Heart right ventricle (tissue), 16 donors: ENCODE results near the gene SLC1A7. TPM values are rescaled to one million over a fixed set of nuclear protein-coding genes. Genes with fewer than 3 reads are reported as not detected.
A peak's percentile ranks its signal among the peaks of the same experiment; 100 is the strongest.

Experiments
- ATAC-seq, 8 donors: fragments of 200-7000 bp; cut with Tn5 transposase; one replicate each; pipeline ENCODE4 v1.9.1; 2020; ENCODE audit warnings: mild to moderate bottlenecking in 8 of 8, moderate library complexity in 8 of 8, moderate number of reproducible peaks in 1 of 8
- DNase-seq, 2 donors: peaks; one replicate each; pipeline ENCODE4 v3.0.0-alpha.2; 2020
- H3K27ac ChIP-seq, 10 donors: fragments of 200-600 bp; sonication (generic) in 2 of 10; one replicate each; pipeline versions ENCODE4 v1.5.0 to v1.8.0; 2020 to 2022; ENCODE audit warnings: mild to moderate bottlenecking in 3 of 10
- H3K27me3 ChIP-seq, 7 donors: fragments of 200-600 bp; one replicate each; pipeline ENCODE4 v1.8.0; 2021 to 2022; ENCODE audit warnings: mild to moderate bottlenecking in 2 of 7
- H3K36me3 ChIP-seq, 9 donors: fragments of 200-600 bp; sonication (generic) in 1 of 9; one replicate each; pipeline versions ENCODE4 v1.5.0 to v1.8.0; 2020 to 2022; ENCODE audit warnings: mild to moderate bottlenecking in 2 of 9
- H3K4me1 ChIP-seq, 9 donors: fragments of 200-600 bp; sonication (generic) in 1 of 9; one replicate each; pipeline versions ENCODE4 v1.5.0 to v1.8.0; 2020 to 2022; ENCODE audit warnings: mild to moderate bottlenecking in 4 of 9
- H3K4me3 ChIP-seq, 10 donors: fragments of 200-600 bp; sonication (generic) in 2 of 10; one replicate each; pipeline versions ENCODE4 v1.5.0 to v1.8.0; 2020 to 2022; ENCODE audit warnings: mild to moderate bottlenecking in 7 of 10, moderate library complexity in 2 of 10
- H3K9me3 ChIP-seq, 11 donors: fragments of 200-600 bp in 10 of 11; sonication (generic) in 2 of 11; one replicate each; pipeline versions ENCODE4 v1.5.0 to v1.8.0; 2013 to 2022; ENCODE audit warnings: mild to moderate bottlenecking in 2 of 11, control low read depth in 1 of 11, moderate library complexity in 1 of 11
- WGBS, 2 donors: extraction: QIAGEN DNeasy Blood & Tissue Kit; methylation state at CpG; one replicate each; pipeline ENCODE4 v1.1.7; 2013; ENCODE audit warnings: inconsistent platforms in 1 of 2; 5-methylcytosine and 5-hydroxymethylcytosine counted together
- intact Hi-C, 10 donors: fragments of 100-400 bp; cut with DNase I; formaldehyde crosslinking; loops; one replicate each; pipeline versions ENCODE4 v1.11.1 to v1.14.2; 2022
- polyA plus RNA-seq, 2 donors: library from polyadenylated mRNA; stranded (reverse); fragments of 200-250 nt; gene quantifications; one replicate each; pipeline ENCODE4 v1.2.3, GENCODE V29; 2013
- total RNA-seq, 10 donors: library from RNA; stranded (reverse); fragmentation: NEBNext Ultra II Directional in 3 of 10; extraction: Animal tissue kit (Norgen Biotek cat#: 25700) in 3 of 10; gene quantifications; one replicate each; pipeline versions ENCODE4 v1.2.1 to v1.2.4, GENCODE V29; 2021 to 2023
- TF ChIP-seq, protein P1 (sequence below), 9 donors: fragments of 200-600 bp; sonication (generic) in 2 of 9; IDR thresholded peaks; one replicate each; pipeline versions ENCODE4 v1.5.0 to v1.8.0; 2021 to 2022; ENCODE audit warnings: antibody characterized with exemption in 9 of 9, mild to moderate bottlenecking in 5 of 9, moderate library complexity in 1 of 9
- donor health status: Arrhythmogenic right ventricular cardiomyopathy.
- donor health status: ischemic (EF 13 %, LVEDD 7.1; RV severe dilation, severe dysfunction).
- donor health status: healthy with polysubstance abuse.
- donor health status: DM: no; HTN: yes; CAD: no.
- donor health status: DM: no; HTN: no; CAD: no.
- donor health status: ischemic (EF 25% LVEDD 6.9; RV normal size, moderate dysfunction).
- donor health status: ischemic (EF 25% LVEDD 5.7; RV mildly dilated, moderate dysfunction).
- donor health status: healthy.
- donor health status: DM: yes; HTN: yes; CAD: no.
- donor health status: Ischemic cardiomyopathy.
- donor health status: ischemic (EF 35%, LVEDD 5.7; RV mildly dilated, moderate dysfunction).
- donor health status: nonischemic (EF 11% LVEDD 7.7; RV severe dilation, severe dysfunction).
- donor health status: DM: yes; HTN: yes; CAD: no.
- donor health status: PGD.
- donor health status: ischemic (EF 29% LVEDD 5.4; RV normal size, mild dysfunction).
- donor health status: nonischemic (EF 23%, LVEDD 6.1; RV moderate dilation, normal function).

SLC1A7 gene
- total and polyA plus RNA-seq, 12 donors: 0.04 to 2.0 (median 0.42) TPM

DNA sequence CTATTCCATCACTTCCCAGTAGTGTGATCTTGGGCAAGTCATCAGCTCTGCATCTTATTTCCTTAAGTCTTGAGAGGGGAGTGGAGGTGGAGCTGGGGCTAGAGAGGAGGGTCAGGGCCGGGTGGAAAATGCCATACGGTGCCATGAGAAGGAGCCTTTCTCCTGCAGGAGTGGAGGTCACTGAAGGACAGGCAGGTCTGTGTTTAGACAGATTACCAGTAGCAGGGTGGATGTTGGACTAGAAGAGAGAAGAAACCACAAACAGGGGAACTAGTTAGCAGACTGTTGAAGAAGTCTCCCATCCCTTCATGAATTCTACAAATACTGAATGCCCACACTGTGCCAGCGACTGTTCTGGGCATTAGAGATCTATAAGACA lies 40.3 kb upstream of the SLC1A7 start:
- peak overlapping the region in 4 of 10 donors; percentile 3 to 39 (median 34) for H3K27ac ChIP-seq
- 74 to 75% methylated on average over 3 of the region's 3 CpGs for WGBS, 2 donors
- intact Hi-C loops: loop anchor here in 7 of 10 donors (5.0 to 10.0 kb wide), 8 partner anchors 118 to 488 kb away; partner anchors contain the start of genes COA7 (in 3 of the 7), ECHDC2 (in 2 of the 7), PODN (in 2 of the 7) and SCP2 (in 2 of the 7)

DNA sequence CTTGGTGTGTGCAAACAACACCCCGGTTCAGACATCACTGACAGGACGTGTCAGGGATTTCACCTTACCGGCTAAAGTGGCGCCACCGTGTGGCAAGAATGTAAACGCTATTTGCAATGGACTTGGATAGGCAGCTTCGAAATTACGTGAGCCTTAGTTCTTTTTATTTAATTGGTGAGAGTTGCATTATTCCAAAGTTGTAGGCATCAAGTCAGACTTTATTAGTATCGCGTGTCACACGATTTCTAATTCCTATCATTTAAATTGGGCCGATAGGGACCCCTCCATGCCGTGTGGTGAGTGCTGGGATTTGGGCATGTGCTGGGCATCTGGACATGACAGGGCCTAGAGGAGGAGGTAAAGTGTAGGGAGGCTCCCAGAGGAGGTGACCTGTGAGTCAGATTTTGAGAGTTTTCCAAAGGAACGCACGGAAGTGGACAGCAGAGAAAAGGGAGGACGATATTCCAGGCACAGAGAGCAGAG lies 39.7 kb upstream of the SLC1A7 start:
- Histone ChIP-seq H3K36me3 (no peaks in the 10 kb centered on the region), H3K4me3 (no peak overlapping the region), H3K9me3 (peaks cover 0 to 4% (median 0%) of the 10 kb centered on the region in 11 donors), H3K4me1 (peaks cover 0 to 24% (median 4%) of the 10 kb centered on the region in 9 donors), H3K27ac (peak overlapping the region in 3 of 10 donors; percentile 3 to 36 (median 33)), H3K27me3 (no peaks in the 10 kb centered on the region)
- intact Hi-C loops: loop anchor here in 7 of 10 donors (5.0 to 10.0 kb wide), 8 partner anchors 117 to 487 kb away; partner anchors contain the start of genes COA7 (in 3 of the 7), ECHDC2 (in 2 of the 7), PODN (in 2 of the 7) and SCP2 (in 2 of the 7)
- TF ChIP-seq, protein P1, sequence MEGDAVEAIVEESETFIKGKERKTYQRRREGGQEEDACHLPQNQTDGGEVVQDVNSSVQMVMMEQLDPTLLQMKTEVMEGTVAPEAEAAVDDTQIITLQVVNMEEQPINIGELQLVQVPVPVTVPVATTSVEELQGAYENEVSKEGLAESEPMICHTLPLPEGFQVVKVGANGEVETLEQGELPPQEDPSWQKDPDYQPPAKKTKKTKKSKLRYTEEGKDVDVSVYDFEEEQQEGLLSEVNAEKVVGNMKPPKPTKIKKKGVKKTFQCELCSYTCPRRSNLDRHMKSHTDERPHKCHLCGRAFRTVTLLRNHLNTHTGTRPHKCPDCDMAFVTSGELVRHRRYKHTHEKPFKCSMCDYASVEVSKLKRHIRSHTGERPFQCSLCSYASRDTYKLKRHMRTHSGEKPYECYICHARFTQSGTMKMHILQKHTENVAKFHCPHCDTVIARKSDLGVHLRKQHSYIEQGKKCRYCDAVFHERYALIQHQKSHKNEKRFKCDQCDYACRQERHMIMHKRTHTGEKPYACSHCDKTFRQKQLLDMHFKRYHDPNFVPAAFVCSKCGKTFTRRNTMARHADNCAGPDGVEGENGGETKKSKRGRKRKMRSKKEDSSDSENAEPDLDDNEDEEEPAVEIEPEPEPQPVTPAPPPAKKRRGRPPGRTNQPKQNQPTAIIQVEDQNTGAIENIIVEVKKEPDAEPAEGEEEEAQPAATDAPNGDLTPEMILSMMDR (IDR thresholded peaks at IDR 0.05): peak; percentile 85 to 94 (median 91)
- 15 to 19% methylated on average over 16 of the region's 16 CpGs for WGBS, 2 donors
- peak; percentile 79 to 81 for DNase-seq
- peak in 7 of 8 donors; percentile 50 to 84 (median 73) for ATAC-seq

More for the DNA sequence above, 40.3 kb upstream of the SLC1A7 start:
- Histone ChIP-seq H3K4me3 (no peak overlapping the region), H3K36me3 (no peaks in the 10 kb centered on the region), H3K9me3 (peaks cover 0 to 4% (median 0%) of the 10 kb centered on the region in 11 donors), H3K4me1 (peaks cover 0 to 19% (median 4%) of the 10 kb centered on the region in 9 donors), H3K27me3 (peaks cover 0 to 2% (median 0%) of the 10 kb centered on the region in 7 donors)
- ATAC-seq (peak in 1 of 8 donors; percentile 4), DNase-seq (no peak)
- TF ChIP-seq, protein P1 (IDR thresholded peaks at IDR 0.05): no peak

DNA sequence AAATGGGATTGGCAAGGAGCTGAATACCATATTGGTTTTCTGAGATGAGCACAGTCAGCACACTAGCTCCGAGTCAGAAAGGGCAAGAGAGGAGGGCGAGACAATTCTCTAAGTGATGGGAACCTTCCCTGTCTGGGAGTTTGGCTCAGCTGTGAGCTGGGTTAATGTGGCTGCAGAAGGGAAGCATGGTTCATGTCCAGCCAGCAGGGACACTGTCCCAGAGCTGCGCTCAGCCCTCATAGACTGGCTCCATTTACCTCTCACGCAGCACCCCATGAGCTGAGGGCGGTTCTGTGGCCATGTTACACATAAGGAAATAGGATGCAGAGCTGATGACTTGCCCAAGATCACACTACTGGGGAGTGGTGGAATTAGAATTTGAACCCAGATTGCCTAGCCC lies 38.5 kb upstream of the SLC1A7 start:
- DNase-seq: no peak
- peaks cover 0 to 4% (median 0%) of the 10 kb centered on the region in 11 donors for H3K9me3 ChIP-seq
- ATAC-seq: no peak
- H3K4me1 ChIP-seq: peaks cover 0 to 36% (median 14%) of the 10 kb centered on the region in 9 donors
- no peaks in the 10 kb centered on the region for H3K27me3 ChIP-seq
- TF ChIP-seq, protein P1 (IDR thresholded peaks at IDR 0.05): no peak
- WGBS, 2 donors: 94 to 96% methylated on average over 5 of the region's 5 CpGs
- intact Hi-C loops: loop anchor here in 7 of 10 donors (5.0 to 10.0 kb wide), 8 partner anchors 116 to 486 kb away; partner anchors contain the start of genes COA7 (in 3 of the 7), ECHDC2 (in 2 of the 7), PODN (in 2 of the 7) and SCP2 (in 2 of the 7)
- H3K36me3 ChIP-seq: no peaks in the 10 kb centered on the region
- H3K27ac ChIP-seq: no peak overlapping the region
- H3K4me3 ChIP-seq: no peak overlapping the region

DNA sequence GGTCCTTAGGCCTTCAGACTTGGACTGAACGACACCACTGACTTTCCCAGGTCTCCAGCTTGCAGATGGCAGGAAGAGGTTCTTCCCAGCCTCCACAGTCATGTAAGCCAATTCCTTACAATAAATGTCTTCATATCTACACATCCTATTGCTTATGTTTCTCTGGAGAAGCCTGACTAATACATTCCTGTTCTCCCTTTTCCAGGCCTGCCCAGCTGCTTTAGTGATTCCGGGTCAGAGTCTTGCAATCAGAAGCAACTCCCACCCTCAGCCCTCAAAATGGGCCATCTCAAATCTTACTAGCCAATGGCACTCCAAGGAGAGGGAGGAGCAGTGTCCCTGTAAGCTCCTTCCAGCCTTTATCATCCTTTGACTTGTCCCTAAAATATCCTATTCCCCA lies 37.8 kb upstream of the SLC1A7 start:
- ATAC-seq (no peak), DNase-seq (no peak)
- Histone ChIP-seq H3K27ac (no peak overlapping the region), H3K36me3 (no peaks in the 10 kb centered on the region), H3K9me3 (no peaks in the 10 kb centered on the region), H3K27me3 (no peaks in the 10 kb centered on the region), H3K4me1 (peaks cover 0 to 36% (median 15%) of the 10 kb centered on the region in 9 donors), H3K4me3 (no peak overlapping the region)
- TF ChIP-seq, protein P1 (IDR thresholded peaks at IDR 0.05): no peak
- 66 to 74% methylated on average over 2 of the region's 2 CpGs for WGBS, 2 donors
- intact Hi-C loops: loop anchor here in 7 of 10 donors (5.0 to 10.0 kb wide), 8 partner anchors 115 to 485 kb away; partner anchors contain the start of genes COA7 (in 3 of the 7), ECHDC2 (in 2 of the 7), PODN (in 2 of the 7) and SCP2 (in 2 of the 7)
